Gastrocnemius medialis (tissue), 4 donors: ENCODE results near the gene TGM2. TPM values are rescaled to one million over a fixed set of nuclear protein-coding genes. Genes with fewer than 3 reads are reported as not detected.

ENCODE experiments used
- ATAC-seq, 2 donors: fragments of 150-250 bp; one replicate each; pipeline ENCODE4 v1.9.1; 2016
- DNase-seq, 2 donors: peaks; one replicate each; pipeline ENCODE4 v3.0.0-alpha.2; 2019
- H3K27ac ChIP-seq, 4 donors: fragments of 200-600 bp; sonication (generic); 1 replicate in 1 of 4; 2 replicates in 3 of 4; pipeline ENCODE4 v1.5.1; 2016 to 2018; ENCODE audit warnings: mild to moderate bottlenecking in 2 of 4, moderate library complexity in 1 of 4
- H3K27me3 ChIP-seq, 3 donors: fragments of 200-600 bp; sonication (generic) in 2 of 3; 1 replicate in 1 of 3; 2 replicates in 2 of 3; pipeline versions ENCODE4 v1.5.1 to v1.6.0; 2016 to 2019; ENCODE audit warnings: mild to moderate bottlenecking in 1 of 3, moderate library complexity in 1 of 3
- H3K36me3 ChIP-seq, 2 donors: fragments of 200-600 bp; sonication (generic) in 1 of 2; one replicate each; pipeline ENCODE4 v1.5.1; 2017 to 2018
- H3K4me1 ChIP-seq, 2 donors: fragments of 200-600 bp; sonication (generic) in 1 of 2; one replicate each; pipeline ENCODE4 v1.5.1; 2016 to 2017; ENCODE audit warnings: mild to moderate bottlenecking in 2 of 2
- H3K4me3 ChIP-seq, 4 donors: fragments of 200-600 bp; sonication (generic) in 3 of 4; 1 replicate in 1 of 4; 2 replicates in 3 of 4; pipeline ENCODE4 v1.5.1; 2016 to 2019; ENCODE audit warnings: mild to moderate bottlenecking in 2 of 4
- H3K9me3 ChIP-seq, 3 donors: fragments of 200-600 bp; sonication (generic) in 2 of 3; 1 replicate in 1 of 3; 2 replicates in 2 of 3; pipeline ENCODE4 v1.5.1; 2016 to 2019
- CTCF ChIP-seq, 5 experiments: fragments of 450-650 bp in 3 of 5; fragments of 200-600 bp in 2 of 5; sonication (generic) in 2 of 5; IDR thresholded peaks in 4 of 5; conservative IDR thresholded peaks in 1 of 5; 1 replicate in 4 of 5; 2 replicates in 1 of 5; pipeline ENCODE4 v1.5.1; 2016 to 2019; ENCODE audit warnings: antibody characterized with exemption in 5 of 5, mild to moderate bottlenecking in 3 of 5, moderate library complexity in 3 of 5
- POLR2A ChIP-seq, 2 donors: fragments of 450-650 bp; IDR thresholded peaks; one replicate each; pipeline ENCODE4 v1.6.1; 2017; ENCODE audit warnings: antibody characterized with exemption in 2 of 2, mild to moderate bottlenecking in 2 of 2, moderate library complexity in 2 of 2
- in situ Hi-C, 4 donors: fragments of 200-750 bp; cut with MboI; loops; one replicate each; pipeline versions ENCODE4 v1.15.0 to v1.8.0; 2017; ENCODE audit warnings: low sequenced_read_pairs in 4 of 4
- intact Hi-C: fragments of 100-400 bp; cut with DNase I; formaldehyde crosslinking; loops from one replicate; pipeline ENCODE4 v1.15.1; 2023; ENCODE audit warnings: low total_unique reads
- total RNA-seq, 4 donors: library from RNA; depleted of rRNA; stranded (reverse); fragments of >200 nt; gene quantifications; one replicate each; pipeline versions ENCODE4 v1.1.0 to v1.2.3, GENCODE V29; 2016

Gene TGM2
- total RNA-seq, 4 donors from 2014 or later = 12.8 to 152 (median 58.4) TPM

- H3K4me1 ChIP-seq = peaks cover 11 to 14% of the 10 kb centered on the region in 2 donors
- DNase-seq = no peak
- peak overlapping the region in 3 of 4 donors; percentile 35 to 51 (median 48) for H3K27ac ChIP-seq
Observed at GRCh38 chr20:38144598-38144973, 20.5 kb downstream of the TGM2 start.

GRCh38 chr20:38143646-38144554 lies 21.2 kb downstream of the TGM2 start:
- ATAC-seq (peak in 1 of 2 donors; percentile 34), DNase-seq (no peak)
- Histone ChIP-seq H3K36me3 (peaks cover 0 to 68% of the 10 kb centered on the region in 2 donors), H3K27ac (peak overlapping the region in 3 of 4 donors; percentile 35 to 51 (median 48)), H3K4me3 (no peak overlapping the region), H3K4me1 (peaks cover 11 to 14% of the 10 kb centered on the region in 2 donors), H3K27me3 (no peaks in the 10 kb centered on the region), H3K9me3 (no peaks in the 10 kb centered on the region)
- intact Hi-C loops = no loop called here
- in situ Hi-C loops = no loop called here
- TF ChIP-seq CTCF (IDR thresholded peaks at IDR 0.05 in 4 of 5, conservative IDR thresholded peaks at IDR 0.05 in 1 of 5) (no peak), POLR2A (IDR thresholded peaks at IDR 0.05) (no peak)

More at GRCh38 chr20:38144598-38144973, 20.5 kb downstream of the TGM2 start:
- Histone ChIP-seq H3K9me3 (no peaks in the 10 kb centered on the region), H3K36me3 (peaks cover 0 to 68% of the 10 kb centered on the region in 2 donors), H3K27me3 (no peaks in the 10 kb centered on the region), H3K4me3 (no peak overlapping the region)
- no peak for ATAC-seq
- in situ Hi-C loops = no loop called here
- intact Hi-C loops = no loop called here
- TF ChIP-seq CTCF (IDR thresholded peaks at IDR 0.05 in 4 of 5, conservative IDR thresholded peaks at IDR 0.05 in 1 of 5) (no peak), POLR2A (IDR thresholded peaks at IDR 0.05) (no peak)

- no peak for DNase-seq
- H3K4me1 ChIP-seq = peaks cover 11 to 14% of the 10 kb centered on the region in 2 donors
Observed at GRCh38 chr20:38143238-38143645, 21.8 kb downstream of the TGM2 start.

GRCh38 chr20:38141889-38142494 lies 23.1 kb downstream of the TGM2 start:
- intact Hi-C loops = no loop called here
- peaks cover 0 to 68% of the 10 kb centered on the region in 2 donors for H3K36me3 ChIP-seq
- no peak for DNase-seq

More at GRCh38 chr20:38143238-38143645, 21.8 kb downstream of the TGM2 start:
- H3K27ac ChIP-seq = no peak overlapping the region
- peaks cover 0 to 68% of the 10 kb centered on the region in 2 donors for H3K36me3 ChIP-seq
- no peak overlapping the region for H3K4me3 ChIP-seq
- no peak for ATAC-seq
- no peaks in the 10 kb centered on the region for H3K27me3 ChIP-seq
- H3K9me3 ChIP-seq = no peaks in the 10 kb centered on the region
- in situ Hi-C loops = no loop called here
- intact Hi-C loops = no loop called here
- TF ChIP-seq CTCF (IDR thresholded peaks at IDR 0.05 in 4 of 5, conservative IDR thresholded peaks at IDR 0.05 in 1 of 5) (no peak), POLR2A (IDR thresholded peaks at IDR 0.05) (no peak)

More at GRCh38 chr20:38141889-38142494, 23.1 kb downstream of the TGM2 start:
- Histone ChIP-seq H3K4me3 (no peak overlapping the region), H3K9me3 (no peaks in the 10 kb centered on the region), H3K27me3 (no peaks in the 10 kb centered on the region), H3K27ac (no peak overlapping the region), H3K4me1 (peaks cover 11 to 14% of the 10 kb centered on the region in 2 donors)
- in situ Hi-C loops = no loop called here
- ATAC-seq = no peak
- TF ChIP-seq CTCF (IDR thresholded peaks at IDR 0.05 in 4 of 5, conservative IDR thresholded peaks at IDR 0.05 in 1 of 5) (no peak), POLR2A (IDR thresholded peaks at IDR 0.05) (no peak)
